GM12878 (cell line): ENCODE measurements around the gene ANO10. TPM values are rescaled to one million over a fixed set of nuclear protein-coding genes. Genes with fewer than 3 reads are reported as not detected.

Source experiments
- ATAC-seq: fragments of 200-7000 bp; cut with Tn5 transposase; 3 replicates; pipeline ENCODE4 v1.9.1; 2020; ENCODE audit warnings: mild to moderate bottlenecking, moderate library complexity
- BruUV-seq: library from RNA; stranded (reverse); fragments of 400-500 nt; replicated peaks from 2 replicates; lab custom pipeline; 2021; lab: Mats Ljungman, UMichigan
- CTCF ChIA-PET: fragments of 300-600 bp; sonication (Branson Sonifier 250); formaldehyde crosslinking; extraction: SDS; loops from one replicate; lab custom pipeline; 2021; ENCODE audit warnings: inconsistent platforms; lab: Yijun Ruan, JAX
- POLR2A ChIA-PET: fragments of 350-600 bp; formaldehyde crosslinking; extraction: SDS; loops from one replicate; lab custom pipeline; 2021; ENCODE audit warnings: inconsistent platforms; lab: Charles Lee
- RAD21 ChIA-PET: fragments of 300-600 bp; sonication (Branson Sonifier 250); formaldehyde crosslinking; loops from one replicate; lab custom pipeline; 2023; ENCODE audit warnings: antibody characterized with exemption; ENCODE audit not compliant: unreplicated experiment; lab: Charles Lee
- SMC1A ChIA-PET: fragments of 300-600 bp; sonication (Branson Sonifier 250); formaldehyde crosslinking; loops from one replicate; lab custom pipeline; 2023; ENCODE audit not compliant: unreplicated experiment, uncharacterized antibody; lab: Charles Lee
- DNase-seq: peaks from one replicate; pipeline ENCODE4 v3.0.0-alpha.2; 2011; ENCODE audit warnings: low read depth, low spot score
- FAIRE-seq: peaks from 3 replicates; lab custom pipeline; 2011; peaks lifted over from hg19 to GRCh38; lab: Jason Lieb, UNC
- H2AFZ ChIP-seq: 2 replicates; pipeline ENCODE4 v1.6.0; 2011; ENCODE audit warnings: low read depth, low read length, control low read depth; ENCODE audit not compliant: control insufficient read depth
- H3K27ac ChIP-seq: 2 replicates; pipeline ENCODE4 v1.5.1; 2011; ENCODE audit warnings: control low read depth; ENCODE audit not compliant: control insufficient read depth, insufficient read depth
- H3K27me3 ChIP-seq, 2 experiments: replicated peaks in 1 of 2; 2 replicates each; pipeline versions ENCODE4 v1.6.0 to v1.6.1; 2011; ENCODE audit warnings: low read length in 1 of 2; ENCODE audit not compliant: control insufficient read depth in 2 of 2, insufficient read depth in 2 of 2
- H3K36me3 ChIP-seq, 2 experiments: 2 replicates each; pipeline ENCODE4 v1.5.1; 2011; ENCODE audit warnings: low read length in 1 of 2; ENCODE audit not compliant: control insufficient read depth in 2 of 2, insufficient read depth in 2 of 2
- H3K4me1 ChIP-seq: 2 replicates; pipeline ENCODE4 v1.6.1; 2011; ENCODE audit warnings: mild to moderate bottlenecking, low read length, moderate library complexity, mixed read lengths; ENCODE audit not compliant: control insufficient read depth, insufficient read depth
- H3K4me2 ChIP-seq: 2 replicates; pipeline ENCODE4 v1.6.0; 2011; ENCODE audit warnings: control low read depth; ENCODE audit not compliant: control insufficient read depth, insufficient read depth
- H3K4me3 ChIP-seq: fragments of 200-600 bp; sonication (generic); 2 replicates; pipeline ENCODE4 v1.5.1; 2016
- H3K79me2 ChIP-seq: 2 replicates; pipeline ENCODE4 v1.6.0; 2011; ENCODE audit warnings: low read length; ENCODE audit not compliant: control insufficient read depth, insufficient read depth
- H3K9ac ChIP-seq: 2 replicates; pipeline ENCODE4 v1.8.0; 2011; ENCODE audit warnings: low read length, control low read depth, mixed read lengths; ENCODE audit not compliant: control insufficient read depth, insufficient read depth
- H3K9me3 ChIP-seq: replicated peaks from 3 replicates; pipeline ENCODE4 v1.5.1; 2011; ENCODE audit warnings: mild to moderate bottlenecking, low read length; ENCODE audit not compliant: control insufficient read depth, insufficient read depth
- H4K20me1 ChIP-seq: 2 replicates; pipeline ENCODE4 v1.6.0; 2011; ENCODE audit not compliant: control insufficient read depth, insufficient read depth
- ASH2L ChIP-seq: fragments of 300-600, 200-600 bp; sonication (generic); IDR thresholded peaks from 2 replicates; pipeline ENCODE4 v1.6.1; 2017; ENCODE audit warnings: low read depth, mild to moderate bottlenecking, borderline replicate concordance
- JUNB ChIP-seq: IDR thresholded peaks from 2 replicates; pipeline ENCODE4 v1.6.1; 2016; ENCODE audit warnings: antibody characterized with exemption, mild to moderate bottlenecking
- NRF1 ChIP-seq: conservative IDR thresholded peaks from 2 replicates; pipeline ENCODE4 v1.6.1; 2011; ENCODE audit warnings: mild to moderate bottlenecking, low read depth, low read length, improper control_type of control experiment
- SP1 ChIP-seq: IDR thresholded peaks from one replicate; pipeline ENCODE4 v1.6.1; 2011; ENCODE audit warnings: low read depth, low read length
- ZNF622 ChIP-seq: fragments of 450-650 bp; IDR thresholded peaks from 2 replicates; pipeline ENCODE4 v1.6.1; 2017; ENCODE audit warnings: mild to moderate bottlenecking, inconsistent platforms
- ZZZ3 ChIP-seq: IDR thresholded peaks from 2 replicates; pipeline ENCODE4 v1.6.1; 2011; ENCODE audit warnings: low read depth; ENCODE audit not compliant: control insufficient read depth, insufficient read length
- WGBS: methylation state at CpG from one replicate; pipeline ENCODE4 v1.1.6; 2016; ENCODE audit warnings: low lambda C conversion rate; ENCODE audit not compliant: insufficient replicate concordance, insufficient coverage; ENCODE audit errors: missing lambda C conversion rate; 5-methylcytosine and 5-hydroxymethylcytosine counted together
- in situ Hi-C: fragments of 300-500 bp; cut with MboI; formaldehyde crosslinking; loops from 9 replicates; pipeline ENCODE4 v1.14.3; 2018; ENCODE audit warnings: mixed read lengths
- intact Hi-C: fragments of 100-400 bp; cut with micrococcal nuclease; formaldehyde crosslinking; loops from one replicate; pipeline ENCODE4 v1.14.2; 2022; ENCODE audit not compliant: unreplicated experiment
- polyA plus RNA-seq, 11 experiments: library from polyadenylated mRNA; depleted of rRNA in 4 of 11; unstranded in 6 of 11; stranded (reverse) in 5 of 11; fragments of >200 nt; fragmentation: Nextera tagmentation in 4 of 11; fragmentation: Illumina TruSeq in 1 of 11; extraction: Ambion mirVana in 4 of 11; extraction: Trizol in 1 of 11; gene quantifications; 1 replicate in 1 of 11; 2 replicates in 10 of 11; pipeline versions ENCODE4 v1.2.1 to v1.2.3, GENCODE V29; 2011 to 2016; ENCODE audit warnings: inconsistent platforms in 2 of 11, missing spikeins in 2 of 11, low read depth in 1 of 11
- total RNA-seq, 4 experiments: library from RNA; depleted of rRNA in 3 of 4; stranded (reverse); fragments of >200 nt in 3 of 4; fragmentation: Illumina TruSeq in 1 of 4; extraction: Trizol in 1 of 4; gene quantifications; 2 replicates each; pipeline versions ENCODE4 v1.2.1 to v1.2.3, GENCODE V29; 2013 to 2021
- TF ChIP-seq, protein P1 (sequence below): IDR thresholded peaks from 2 replicates; pipeline ENCODE4 v1.6.1; 2012; ENCODE audit warnings: low read depth, low read length, improper control_type of control experiment
- TF ChIP-seq, protein P2 (sequence below): fragments of 450-650 bp; IDR thresholded peaks from 2 replicates; pipeline ENCODE4 v1.6.1; 2016; ENCODE audit warnings: mild to moderate bottlenecking, moderate library complexity, borderline replicate concordance
- TF ChIP-seq, protein P3 (sequence below): fragments of 450-650 bp; IDR thresholded peaks from 2 replicates; pipeline ENCODE4 v1.6.1; 2016; ENCODE audit warnings: mild to moderate bottlenecking

Gene ANO10
- total and polyA plus RNA-seq, 10 of the 15 experiments (the other 5 are each of a cell fraction or from before 2014, with no cell fraction given) = 0.29 to 21.9 (median 1.6) TPM

DNA sequence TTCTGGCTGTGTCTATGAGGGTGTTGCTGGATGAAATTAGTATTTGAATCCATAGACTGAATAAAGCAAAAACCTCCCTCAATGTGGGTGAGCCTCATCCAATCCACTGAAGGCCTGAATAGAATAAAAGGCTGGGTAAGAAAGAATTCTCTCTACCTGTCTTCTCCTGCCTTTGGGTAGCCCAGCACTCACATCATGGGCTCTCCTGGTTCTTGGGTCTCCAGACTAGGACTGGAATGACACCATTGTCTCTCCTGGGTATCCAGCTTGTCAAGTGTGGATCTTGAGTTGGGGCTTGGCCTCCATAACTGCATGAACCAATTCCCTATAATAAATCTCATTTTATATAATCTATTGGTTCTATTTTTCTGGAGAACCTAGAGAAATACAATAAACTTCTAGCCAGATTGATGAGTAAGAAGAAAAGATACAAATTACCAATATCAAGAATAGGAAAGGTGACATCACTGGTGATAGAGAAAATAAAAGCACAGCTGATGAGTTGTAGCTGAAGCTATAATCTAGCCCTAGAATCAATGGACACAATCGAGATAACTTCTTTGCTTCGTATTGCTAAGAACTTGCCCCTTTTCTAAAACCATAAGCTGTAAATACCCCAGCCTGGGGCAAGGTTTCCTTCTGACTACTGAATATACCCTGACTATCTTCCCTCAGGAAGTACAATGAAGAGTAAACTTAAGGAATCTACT, 106.4 kb downstream of the ANO10 start:
- TF ChIP-seq, protein P1, sequence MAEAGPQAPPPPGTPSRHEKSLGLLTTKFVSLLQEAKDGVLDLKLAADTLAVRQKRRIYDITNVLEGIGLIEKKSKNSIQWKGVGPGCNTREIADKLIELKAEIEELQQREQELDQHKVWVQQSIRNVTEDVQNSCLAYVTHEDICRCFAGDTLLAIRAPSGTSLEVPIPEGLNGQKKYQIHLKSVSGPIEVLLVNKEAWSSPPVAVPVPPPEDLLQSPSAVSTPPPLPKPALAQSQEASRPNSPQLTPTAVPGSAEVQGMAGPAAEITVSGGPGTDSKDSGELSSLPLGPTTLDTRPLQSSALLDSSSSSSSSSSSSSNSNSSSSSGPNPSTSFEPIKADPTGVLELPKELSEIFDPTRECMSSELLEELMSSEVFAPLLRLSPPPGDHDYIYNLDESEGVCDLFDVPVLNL = no peak
- TF ChIP-seq JUNB = peak; percentile 17; the same call in 1 of the 2 replicates
- TF ChIP-seq, all 136 proteins: peak for 1
- BruUV-seq = no TSS peak
- intact Hi-C loops = no loop called here
- H3K9ac ChIP-seq = no peak overlapping the region
- no peak overlapping the region for H3K4me3 ChIP-seq
- FAIRE-seq = no peak
- no peaks in the 10 kb centered on the region for H3K4me1 ChIP-seq
- ChIA-PET RAD21 (no interaction called here), POLR2A (no interaction called here), CTCF (no interaction called here), SMC1A (no interaction called here)
- no peaks in the 10 kb centered on the region for H3K27me3 ChIP-seq
- no peaks in the 10 kb centered on the region; the same call in 1 of the 3 replicates for H3K9me3 ChIP-seq
- no peak for DNase-seq
- H3K27ac ChIP-seq = no peak overlapping the region
- no peaks in the 10 kb centered on the region for H3K36me3 ChIP-seq
- H3K79me2 ChIP-seq = no peaks in the 10 kb centered on the region
- no peak overlapping the region for H3K4me2 ChIP-seq
- in situ Hi-C loops = no loop called here
- H4K20me1 ChIP-seq = no peaks in the 10 kb centered on the region
- H2AFZ ChIP-seq = no peak overlapping the region
- peak; percentile 27 for ATAC-seq
- WGBS = 0% methylated on average over 2 of the region's 2 CpGs

DNA sequence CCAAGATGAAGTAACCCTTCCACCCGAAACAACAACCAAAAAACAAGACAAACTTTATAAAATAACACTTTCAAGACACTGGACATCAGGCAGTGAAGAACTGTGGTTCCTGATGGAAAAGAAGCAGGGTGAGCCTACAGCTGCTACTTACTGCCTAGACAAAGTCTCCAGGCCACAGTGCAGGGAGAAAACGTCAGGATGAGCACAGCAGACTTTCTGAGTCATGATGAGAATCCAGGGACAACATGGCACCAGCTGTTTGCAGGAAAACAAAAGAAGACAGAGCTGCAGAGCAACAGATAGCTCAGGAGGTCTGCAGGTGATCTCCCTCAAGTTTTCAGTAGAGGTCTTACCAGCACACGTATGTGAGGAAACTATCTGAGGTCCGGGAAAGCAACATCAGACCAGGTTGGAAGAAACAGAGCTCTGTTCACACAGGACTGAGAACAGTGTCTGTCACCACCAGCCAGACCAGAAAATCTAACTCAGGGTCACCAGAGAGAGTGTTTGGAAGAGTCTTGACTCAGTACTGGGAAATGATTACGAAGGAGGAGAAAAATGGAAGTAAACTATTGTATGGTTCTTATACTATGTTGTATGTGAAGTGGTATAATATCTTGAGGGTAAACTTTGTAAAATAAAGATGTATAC, 108.9 kb downstream of the ANO10 start:
- intact Hi-C loops = no loop called here
- Histone ChIP-seq H4K20me1 (no peaks in the 10 kb centered on the region), H3K27ac (no peak overlapping the region), H3K36me3 (no peaks in the 10 kb centered on the region), H3K4me2 (no peak overlapping the region), H3K79me2 (no peaks in the 10 kb centered on the region), H3K27me3 (no peaks in the 10 kb centered on the region), H3K4me3 (no peak overlapping the region), H2AFZ (no peak overlapping the region), H3K9me3 (no peaks in the 10 kb centered on the region; the same call in 1 of the 3 replicates), H3K4me1 (no peaks in the 10 kb centered on the region), H3K9ac (no peak overlapping the region)
- ChIA-PET POLR2A (no interaction called here), RAD21 (no interaction called here), SMC1A (no interaction called here), CTCF (interaction anchor here (1.2 kb wide), 1 partner anchor 11 kb away, joined by 3 read pairs; no protein-coding TSS in a partner anchor)
- DNase-seq (no peak), ATAC-seq (no peak), FAIRE-seq (no peak)
- in situ Hi-C loops = no loop called here
- BruUV-seq = no TSS peak
- WGBS = 55% methylated on average over 5 of the region's 5 CpGs
- TF ChIP-seq ZNF622 (no peak), ZZZ3 (no peak), ASH2L (no peak), NRF1 (no peak), SP1 (no peak)
- TF ChIP-seq, protein P2, sequence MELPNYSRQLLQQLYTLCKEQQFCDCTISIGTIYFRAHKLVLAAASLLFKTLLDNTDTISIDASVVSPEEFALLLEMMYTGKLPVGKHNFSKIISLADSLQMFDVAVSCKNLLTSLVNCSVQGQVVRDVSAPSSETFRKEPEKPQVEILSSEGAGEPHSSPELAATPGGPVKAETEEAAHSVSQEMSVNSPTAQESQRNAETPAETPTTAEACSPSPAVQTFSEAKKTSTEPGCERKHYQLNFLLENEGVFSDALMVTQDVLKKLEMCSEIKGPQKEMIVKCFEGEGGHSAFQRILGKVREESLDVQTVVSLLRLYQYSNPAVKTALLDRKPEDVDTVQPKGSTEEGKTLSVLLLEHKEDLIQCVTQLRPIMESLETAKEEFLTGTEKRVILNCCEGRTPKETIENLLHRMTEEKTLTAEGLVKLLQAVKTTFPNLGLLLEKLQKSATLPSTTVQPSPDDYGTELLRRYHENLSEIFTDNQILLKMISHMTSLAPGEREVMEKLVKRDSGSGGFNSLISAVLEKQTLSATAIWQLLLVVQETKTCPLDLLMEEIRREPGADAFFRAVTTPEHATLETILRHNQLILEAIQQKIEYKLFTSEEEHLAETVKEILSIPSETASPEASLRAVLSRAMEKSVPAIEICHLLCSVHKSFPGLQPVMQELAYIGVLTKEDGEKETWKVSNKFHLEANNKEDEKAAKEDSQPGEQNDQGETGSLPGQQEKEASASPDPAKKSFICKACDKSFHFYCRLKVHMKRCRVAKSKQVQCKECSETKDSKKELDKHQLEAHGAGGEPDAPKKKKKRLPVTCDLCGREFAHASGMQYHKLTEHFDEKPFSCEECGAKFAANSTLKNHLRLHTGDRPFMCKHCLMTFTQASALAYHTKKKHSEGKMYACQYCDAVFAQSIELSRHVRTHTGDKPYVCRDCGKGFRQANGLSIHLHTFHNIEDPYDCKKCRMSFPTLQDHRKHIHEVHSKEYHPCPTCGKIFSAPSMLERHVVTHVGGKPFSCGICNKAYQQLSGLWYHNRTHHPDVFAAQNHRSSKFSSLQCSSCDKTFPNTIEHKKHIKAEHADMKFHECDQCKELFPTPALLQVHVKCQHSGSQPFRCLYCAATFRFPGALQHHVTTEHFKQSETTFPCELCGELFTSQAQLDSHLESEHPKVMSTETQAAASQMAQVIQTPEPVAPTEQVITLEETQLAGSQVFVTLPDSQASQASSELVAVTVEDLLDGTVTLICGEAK = no peak
- TF ChIP-seq, protein P3, sequence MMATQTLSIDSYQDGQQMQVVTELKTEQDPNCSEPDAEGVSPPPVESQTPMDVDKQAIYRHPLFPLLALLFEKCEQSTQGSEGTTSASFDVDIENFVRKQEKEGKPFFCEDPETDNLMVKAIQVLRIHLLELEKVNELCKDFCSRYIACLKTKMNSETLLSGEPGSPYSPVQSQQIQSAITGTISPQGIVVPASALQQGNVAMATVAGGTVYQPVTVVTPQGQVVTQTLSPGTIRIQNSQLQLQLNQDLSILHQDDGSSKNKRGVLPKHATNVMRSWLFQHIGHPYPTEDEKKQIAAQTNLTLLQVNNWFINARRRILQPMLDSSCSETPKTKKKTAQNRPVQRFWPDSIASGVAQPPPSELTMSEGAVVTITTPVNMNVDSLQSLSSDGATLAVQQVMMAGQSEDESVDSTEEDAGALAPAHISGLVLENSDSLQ = no peak
